A549 (cell line): ENCODE results near the gene C1QTNF1. TPM values are rescaled to one million over a fixed set of nuclear protein-coding genes. Genes with fewer than 3 reads are reported as not detected.
A peak's percentile ranks its signal among the peaks of the same experiment; 100 is the strongest.

Experiments
- ATAC-seq, 2 experiments: fragments of 200-7000 bp in 1 of 2; fragments of >200 bp in 1 of 2; cut with Nextera tagmentation in 1 of 2; cut with Tn5 transposase in 1 of 2; 3 replicates each; pipeline versions ENCODE4 v1.8.0 to v1.9.1; 2018 to 2020; ENCODE audit warnings: mild to moderate bottlenecking in 1 of 2, moderate library complexity in 1 of 2
- CTCF ChIA-PET: fragments of 300-600 bp; sonication (Branson Sonifier 250); formaldehyde crosslinking; extraction: SDS; loops from one replicate; lab custom pipeline; 2021; ENCODE audit warnings: antibody characterized with exemption, inconsistent platforms; lab: Yijun Ruan, JAX
- POLR2A ChIA-PET: fragments of 350-600 bp; formaldehyde crosslinking; extraction: SDS; loops from one replicate; lab custom pipeline; 2021; ENCODE audit warnings: antibody characterized with exemption, inconsistent platforms; lab: Yijun Ruan, JAX
- DNase-seq, 2 experiments: peaks; one replicate each; pipeline versions ENCODE4 v3.0.0 to v3.0.0-alpha.2; 2011 to 2016; ENCODE audit warnings: low read depth in 1 of 2, low spot score in 1 of 2
- FAIRE-seq: peaks from 2 replicates; lab custom pipeline; 2011; peaks lifted over from hg19 to GRCh38; lab: Jason Lieb, UNC
- H3K27ac ChIP-seq, 2 experiments: fragments of >200 bp; sonication (Bioruptor Twin); formaldehyde crosslinking; 3 replicates each; pipeline ENCODE4 v1.5.1; 2016 to 2017
- H3K4me1 ChIP-seq: fragments of >200 bp; sonication (Bioruptor Twin); formaldehyde crosslinking; 3 replicates; pipeline ENCODE4 v1.6.1; 2016
- H3K4me2 ChIP-seq: fragments of >200 bp; sonication (Bioruptor Twin); formaldehyde crosslinking; 3 replicates; pipeline ENCODE4 v1.6.1; 2016
- H3K4me3 ChIP-seq: fragments of >200 bp; sonication (Bioruptor Twin); formaldehyde crosslinking; 3 replicates; pipeline ENCODE4 v1.5.1; 2016
- H3K9me3 ChIP-seq: fragments of >200 bp; sonication (Bioruptor Twin); formaldehyde crosslinking; 3 replicates; pipeline ENCODE4 v1.6.1; 2016
- ATOH8 ChIP-seq: fragments of 250-450 bp; sonication (Bioruptor Pico); IDR thresholded peaks from 2 replicates; pipeline ENCODE4 v1.5.0; 2020; ENCODE audit warnings: low read depth, mild to moderate bottlenecking, moderate library complexity
- BCL3 ChIP-seq: fragments of >200 bp; sonication (Bioruptor Twin); formaldehyde crosslinking; IDR thresholded peaks from 3 replicates; pipeline ENCODE4 v1.6.1; 2016
- CHD2 ChIP-seq: fragments of 150-350 bp; IDR thresholded peaks from 2 replicates; pipeline ENCODE4 v1.6.1; 2014; ENCODE audit warnings: low read length; ENCODE audit not compliant: partially characterized antibody
- CHD4 ChIP-seq: fragments of 200-600 bp; sonication (generic); IDR thresholded peaks from 2 replicates; pipeline ENCODE4 v1.6.1; 2016; ENCODE audit warnings: antibody characterized with exemption, mild to moderate bottlenecking, borderline replicate concordance
- CTCF ChIP-seq: fragments of >200 bp; sonication (Bioruptor Twin); formaldehyde crosslinking; IDR thresholded peaks from 3 replicates; pipeline ENCODE4 v1.5.1; 2016
- E2F6 ChIP-seq: IDR thresholded peaks from 2 replicates; pipeline ENCODE4 v1.6.1; 2012; ENCODE audit warnings: low read depth, borderline replicate concordance
- EHMT2 ChIP-seq: fragments of 200-600 bp; sonication (generic); IDR thresholded peaks from 2 replicates; pipeline ENCODE4 v1.6.1; 2016; ENCODE audit warnings: antibody characterized with exemption, low read depth, mild to moderate bottlenecking, moderate library complexity
- ELK1 ChIP-seq: fragments of 150-350 bp; IDR thresholded peaks from 2 replicates; pipeline ENCODE4 v1.6.1; 2014; ENCODE audit warnings: low read depth, mild to moderate bottlenecking, low read length
- ESRRA ChIP-seq: fragments of 150-350 bp; IDR thresholded peaks from 2 replicates; pipeline ENCODE4 v1.6.1; 2014; ENCODE audit warnings: mild to moderate bottlenecking, low read length, borderline replicate concordance
- FOSL2 ChIP-seq, 2 experiments: fragments of 450-650 bp in 1 of 2; fragments of >200 bp in 1 of 2; sonication (Bioruptor Twin) in 1 of 2; formaldehyde crosslinking; IDR thresholded peaks; 2 replicates each; pipeline versions ENCODE4 v1.5.0 to v1.6.1; 2016 to 2020; ENCODE audit warnings: mild to moderate bottlenecking in 1 of 2, moderate library complexity in 1 of 2
- HES2 ChIP-seq: fragments of >200 bp; sonication (Bioruptor Twin); formaldehyde crosslinking; IDR thresholded peaks from 2 replicates; pipeline ENCODE4 v1.6.1; 2016
- HOXA7 ChIP-seq: fragments of 250-450 bp; sonication (Bioruptor Pico); IDR thresholded peaks from 2 replicates; pipeline ENCODE4 v1.5.0; 2020; ENCODE audit warnings: mild to moderate bottlenecking, moderate library complexity
- HOXB13 ChIP-seq: fragments of 250-450 bp; sonication (Bioruptor Pico); IDR thresholded peaks from 2 replicates; pipeline ENCODE4 v1.5.0; 2020; ENCODE audit warnings: low read depth, mild to moderate bottlenecking, moderate library complexity
- MAX ChIP-seq: IDR thresholded peaks from 2 replicates; pipeline ENCODE4 v1.6.1; 2012
- MAZ ChIP-seq: fragments of 150-350 bp; IDR thresholded peaks from 2 replicates; pipeline ENCODE4 v1.6.1; 2014; ENCODE audit warnings: antibody characterized with exemption, low read depth, low read length, borderline replicate concordance
- MYC ChIP-seq: IDR thresholded peaks from 2 replicates; pipeline ENCODE4 v1.6.1; 2012; ENCODE audit warnings: mild to moderate bottlenecking, inconsistent platforms, low read length, improper control_type of control experiment, borderline replicate concordance
- NPAS2 ChIP-seq: fragments of 250-450 bp; sonication (Bioruptor Pico); IDR thresholded peaks from 2 replicates; pipeline ENCODE4 v1.8.0; 2022; ENCODE audit warnings: mild to moderate bottlenecking, moderate library complexity, borderline replicate concordance
- PHF8 ChIP-seq: fragments of 200-600 bp; sonication (generic); IDR thresholded peaks from 2 replicates; pipeline ENCODE4 v1.6.1; 2016; ENCODE audit warnings: low read depth, mild to moderate bottlenecking, antibody characterized with exemption, moderate library complexity, borderline replicate concordance
- POLR2A ChIP-seq: IDR thresholded peaks from 2 replicates; pipeline ENCODE4 v1.6.1; 2012; ENCODE audit warnings: mild to moderate bottlenecking, low read length
- POLR2AphosphoS2 ChIP-seq: conservative IDR thresholded peaks from 2 replicates; pipeline ENCODE4 v1.6.1; 2012; ENCODE audit warnings: low read length, improper control_type of control experiment, inconsistent platforms
- RAD21 ChIP-seq, 2 experiments: fragments of >200 bp in 1 of 2; sonication (Bioruptor Twin) in 1 of 2; formaldehyde crosslinking in 1 of 2; IDR thresholded peaks in 1 of 2; conservative IDR thresholded peaks in 1 of 2; 2 replicates in 1 of 2; 3 replicates in 1 of 2; pipeline ENCODE4 v1.6.1; 2012 to 2018; ENCODE audit warnings: inconsistent platforms in 1 of 2
- RCOR1 ChIP-seq: fragments of 150-350 bp; IDR thresholded peaks from 2 replicates; pipeline ENCODE4 v1.6.1; 2014; ENCODE audit warnings: antibody characterized with exemption, low read length, low read depth
- RFX5 ChIP-seq: fragments of 450-650 bp; IDR thresholded peaks from 2 replicates; pipeline ENCODE4 v1.7.1; 2014; ENCODE audit warnings: antibody characterized with exemption, mild to moderate bottlenecking, moderate library complexity
- RNF2 ChIP-seq: fragments of 200-600 bp; sonication (generic); IDR thresholded peaks from 2 replicates; pipeline ENCODE4 v1.6.1; 2016; ENCODE audit warnings: low read depth, mild to moderate bottlenecking, antibody characterized with exemption, moderate library complexity, borderline replicate concordance
- SMC3 ChIP-seq: fragments of >200 bp; sonication (Bioruptor Twin); formaldehyde crosslinking; IDR thresholded peaks from 3 replicates; pipeline ENCODE4 v1.6.1; 2018; ENCODE audit warnings: inconsistent platforms
- SREBF2 ChIP-seq: fragments of 450-650 bp; IDR thresholded peaks from 2 replicates; pipeline ENCODE4 v1.6.1; 2014; ENCODE audit warnings: mild to moderate bottlenecking, moderate library complexity
- TP53 ChIP-seq: fragments of 250-450 bp; sonication (Bioruptor Pico); IDR thresholded peaks from 2 replicates; pipeline ENCODE4 v1.5.0; 2021; ENCODE audit warnings: mild to moderate bottlenecking, moderate library complexity
- USF2 ChIP-seq: fragments of 450-650 bp; IDR thresholded peaks from 2 replicates; pipeline ENCODE4 v1.6.1; 2014; ENCODE audit warnings: antibody characterized with exemption
- WGBS: methylation state at CpG from one replicate; pipeline ENCODE4 v1.1.6; 2017; ENCODE audit errors: missing lambda C conversion rate; 5-methylcytosine and 5-hydroxymethylcytosine counted together
- polyA plus RNA-seq, 4 experiments: library from polyadenylated mRNA; depleted of rRNA in 3 of 4; stranded (reverse); fragments of >200 nt; fragmentation: RNase III in 1 of 4; extraction: RNeasy Plus Mini Kit Qiagen cat#74134 plus additional on column Dnase treatment in 1 of 4; gene quantifications; 2 replicates in 3 of 4; 3 replicates in 1 of 4; pipeline ENCODE4 v1.2.3, GENCODE V29; 2011 to 2017

Gene C1QTNF1
- polyA plus RNA-seq, 2 of the 4 experiments (the other 2 are of a cell fraction), result 10.2 to 26.1 TPM

GRCh38 chr17:79081571-79082276 is 57.8 kb downstream of the C1QTNF1 start (continued):
- TF ChIP-seq ESRRA (no peak), SREBF2 (no peak), E2F6 (no peak), BCL3 (no peak)

- peak; percentile 57 to 89 for DNase-seq
- ChIA-PET POLR2A (no interaction called here), CTCF (interaction anchor here (0.6 to 19.8 kb wide), 43 partner anchors 8 to 626 kb away, joined by 3 to 555 read pairs (median 4); partner anchors contain the start of gene ENGASE)
- H3K4me3 ChIP-seq, result no peak overlapping the region
- H3K9me3 ChIP-seq, result no peaks in the 10 kb centered on the region
- WGBS, result 59% methylated on average over 40 of the region's 41 CpGs
- ATAC-seq, result peak; percentile 44 to 83; a peak in 3 of 6 replicates
- no peak overlapping the region for H3K4me2 ChIP-seq
- H3K27ac ChIP-seq, result no peak overlapping the region
- no peaks in the 10 kb centered on the region for H3K4me1 ChIP-seq
- FAIRE-seq, result no peak
- TF ChIP-seq CHD4, result no peak
- TF ChIP-seq MYC, result no peak
- no peak for TF ChIP-seq HES2
- TF ChIP-seq MAX, result no peak
- TF ChIP-seq RAD21 (conservative IDR thresholded peaks at IDR 0.05 in 1 of 2, IDR thresholded peaks at IDR 0.05 in 1 of 2), result peak; percentile 52 to 73
- no peak for TF ChIP-seq POLR2AphosphoS2
- TF ChIP-seq ATOH8 (CRISPR knock-in tag), result no peak
- no peak for TF ChIP-seq ELK1
- TF ChIP-seq NPAS2 (CRISPR knock-in tag), result no peak
- TF ChIP-seq POLR2A, result no peak
- TF ChIP-seq HOXA7 (CRISPR knock-in tag), result no peak
- TF ChIP-seq RNF2, result no peak
- no peak for TF ChIP-seq HOXB13 (CRISPR knock-in tag)
- TF ChIP-seq FOSL2 (IDR thresholded peaks at IDR 0.05), result no peak
- TF ChIP-seq FOSL2 (CRISPR knock-in tag; IDR thresholded peaks at IDR 0.05), result no peak
- TF ChIP-seq TP53, result no peak
- TF ChIP-seq MAZ, result peak; percentile 71; the same call in 1 of the 2 replicates
- no peak for TF ChIP-seq USF2
- no peak for TF ChIP-seq RFX5
- peak; percentile 89 for TF ChIP-seq CTCF
- no peak for TF ChIP-seq EHMT2
- TF ChIP-seq RCOR1, result no peak
- TF ChIP-seq PHF8, result no peak
- peak; percentile 85 for TF ChIP-seq SMC3
- no peak for TF ChIP-seq CHD2
- TF ChIP-seq SREBF2, result no peak
Measured at GRCh38 chr17:79082311-79083190, 58.6 kb downstream of the C1QTNF1 start.
